WERI-Rb-1 (cell line): ENCODE measurements around the gene TNKS1BP1.

Experiments
- DNase-seq: peaks from one replicate; pipeline ENCODE4 v3.0.0-alpha.2; 2020
- H3K27ac ChIP-seq: fragments of 250-450 bp; sonication (Bioruptor Pico); 2 replicates; pipeline ENCODE4 v1.5.1; 2020; ENCODE audit warnings: mild to moderate bottlenecking, moderate library complexity
- H3K27me3 ChIP-seq: fragments of 250-450 bp; sonication (Bioruptor Pico); 2 replicates; pipeline ENCODE4 v1.5.1; 2021; ENCODE audit warnings: mild to moderate bottlenecking, low read depth, moderate library complexity; ENCODE audit not compliant: insufficient read depth, severe bottlenecking
- H3K36me3 ChIP-seq: fragments of 250-450 bp; sonication (Bioruptor Pico); 2 replicates; pipeline ENCODE4 v1.5.1; 2020; ENCODE audit warnings: mild to moderate bottlenecking, moderate library complexity
- H3K4me3 ChIP-seq: 2 replicates; pipeline ENCODE4 v1.5.1; 2011; ENCODE audit warnings: low read depth, mild to moderate bottlenecking, control low read depth, low read length
- H3K9me3 ChIP-seq: fragments of 250-450 bp; sonication (Bioruptor Pico); 2 replicates; pipeline ENCODE4 v1.5.1; 2021; ENCODE audit warnings: mild to moderate bottlenecking, moderate library complexity; ENCODE audit not compliant: severe bottlenecking
- CTCF ChIP-seq: IDR thresholded peaks from 2 replicates; pipeline ENCODE4 v1.5.1; 2011; ENCODE audit warnings: low read depth, mild to moderate bottlenecking, control low read depth, inconsistent platforms, low read length

The TNKS1BP1 gene

DNA sequence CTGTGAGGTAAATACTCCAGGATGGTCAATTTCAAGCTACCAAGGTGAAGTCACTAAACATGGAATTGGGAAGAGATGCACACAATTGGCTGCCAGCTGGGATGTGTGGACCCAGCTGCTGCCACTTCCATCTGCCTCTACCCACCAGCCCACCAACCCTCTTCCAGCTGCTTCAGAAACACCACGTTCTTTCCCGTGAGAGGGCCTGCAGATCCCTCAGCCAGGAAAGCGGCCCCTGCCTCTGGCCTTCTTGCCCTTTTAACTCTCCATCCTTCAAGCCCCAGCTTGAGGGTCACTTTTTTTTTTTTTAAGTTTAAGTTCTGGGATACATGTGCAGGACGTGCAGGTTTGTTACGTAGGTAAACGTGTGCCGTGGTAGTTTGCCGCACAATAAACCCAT, 36.2 kb upstream of the TNKS1BP1 start:
- DNase-seq, result no peak
- Histone ChIP-seq H3K4me3 (no peak overlapping the region), H3K36me3 (no peaks in the 10 kb centered on the region), H3K9me3 (no peaks in the 10 kb centered on the region), H3K27ac (no peak overlapping the region), H3K27me3 (peaks cover 50% of the 10 kb centered on the region)
- TF ChIP-seq CTCF, result no peak

DNA sequence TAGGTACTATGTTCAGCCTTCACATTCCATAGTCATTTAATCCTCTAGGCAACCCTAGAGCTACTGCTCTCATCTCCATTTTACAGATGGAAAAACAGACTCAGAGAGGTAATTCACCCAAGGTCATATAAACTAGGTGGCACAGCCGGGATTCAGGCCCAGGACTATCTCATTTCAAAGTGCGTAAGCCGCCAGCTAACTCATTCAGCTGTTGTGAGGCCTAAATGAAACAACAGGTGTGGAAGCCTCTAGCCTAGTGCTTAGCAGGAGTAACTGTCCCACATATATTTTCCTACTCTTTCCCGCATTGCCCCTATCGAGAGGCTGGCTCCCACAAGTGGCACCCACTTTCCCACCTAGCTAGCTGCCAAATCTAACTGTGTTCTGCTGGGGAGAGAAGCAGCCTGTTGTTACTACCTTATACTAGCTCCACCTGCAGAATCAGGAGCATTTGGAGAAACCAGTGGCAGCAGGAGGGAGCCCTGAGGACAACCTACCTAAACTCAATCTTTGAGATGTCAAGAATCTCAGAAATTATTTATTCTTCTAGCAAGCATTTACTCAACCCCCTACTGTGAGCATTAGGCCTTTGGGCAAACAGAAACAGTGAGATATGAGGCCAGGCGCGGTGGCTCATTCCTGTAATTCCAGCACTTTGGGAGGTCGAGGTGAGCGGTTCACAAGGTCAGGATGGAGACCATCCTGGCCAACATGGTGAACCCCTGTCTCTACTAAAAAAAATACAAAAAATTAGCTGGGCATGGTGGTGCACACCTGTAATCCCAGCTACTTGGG, 35.3 kb upstream of the TNKS1BP1 start:
- DNase-seq, result no peak
- no peak overlapping the region for H3K27ac ChIP-seq
- no peaks in the 10 kb centered on the region for H3K36me3 ChIP-seq
- H3K27me3 ChIP-seq, result peaks cover 48% of the 10 kb centered on the region
- H3K4me3 ChIP-seq, result no peak overlapping the region
- H3K9me3 ChIP-seq, result no peaks in the 10 kb centered on the region
- no peak for TF ChIP-seq CTCF

- H3K9me3 ChIP-seq, result no peaks in the 10 kb centered on the region
- H3K27me3 ChIP-seq, result peaks cover 41% of the 10 kb centered on the region
- no peak overlapping the region for H3K27ac ChIP-seq
- H3K36me3 ChIP-seq, result no peaks in the 10 kb centered on the region
- H3K4me3 ChIP-seq, result no peak overlapping the region
- no peak for TF ChIP-seq CTCF
- no peak for DNase-seq
Observed at GRCh38 chr11:57359396-57359795, 34.6 kb upstream of the TNKS1BP1 start.

DNA sequence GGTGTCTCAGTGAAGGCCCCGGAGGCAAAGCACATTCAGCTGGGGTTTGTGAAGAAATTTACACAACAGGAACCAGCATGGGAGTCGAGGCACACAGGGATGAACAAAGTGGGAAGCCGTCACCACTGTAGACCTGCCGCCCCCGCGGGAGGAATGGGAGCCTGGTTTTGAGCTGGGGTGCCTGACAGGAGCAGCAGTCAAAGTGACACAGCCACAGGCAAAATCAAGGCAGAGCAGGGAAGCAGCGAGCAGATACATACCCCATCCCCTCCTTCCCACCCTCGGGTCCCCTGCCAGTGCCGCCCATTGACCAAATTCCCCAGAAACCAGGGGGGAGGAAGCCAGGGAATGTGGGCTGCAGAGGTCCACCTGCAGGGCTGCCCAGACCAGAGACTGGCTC, 34.2 kb upstream of the TNKS1BP1 start:
- Histone ChIP-seq H3K36me3 (no peaks in the 10 kb centered on the region), H3K27me3 (peaks cover 37% of the 10 kb centered on the region), H3K9me3 (no peaks in the 10 kb centered on the region), H3K4me3 (no peak overlapping the region), H3K27ac (no peak overlapping the region)
- no peak for DNase-seq
- no peak for TF ChIP-seq CTCF

DNA sequence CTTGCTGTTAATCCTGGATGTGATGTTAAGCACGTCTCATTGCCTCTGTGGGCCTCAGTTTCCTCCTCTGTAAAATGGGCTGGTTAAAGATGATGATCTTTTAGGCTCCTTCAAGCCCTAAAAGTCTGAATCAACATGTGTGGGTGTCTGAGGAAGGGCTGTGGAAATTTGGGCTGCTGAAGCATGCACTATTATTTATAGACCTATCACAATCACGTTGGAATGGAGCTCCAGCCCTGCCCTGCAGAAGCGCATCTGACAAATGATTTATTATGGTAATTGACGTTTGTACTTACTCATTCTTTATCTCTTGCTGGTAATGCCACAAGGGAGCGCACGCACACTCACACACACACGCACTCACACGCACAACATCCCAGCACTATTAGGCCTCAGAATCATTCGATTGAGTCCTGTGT, 33.8 kb upstream of the TNKS1BP1 start:
- no peak overlapping the region for H3K27ac ChIP-seq
- no peak for TF ChIP-seq CTCF
- H3K27me3 ChIP-seq, result peaks cover 32% of the 10 kb centered on the region

DNA sequence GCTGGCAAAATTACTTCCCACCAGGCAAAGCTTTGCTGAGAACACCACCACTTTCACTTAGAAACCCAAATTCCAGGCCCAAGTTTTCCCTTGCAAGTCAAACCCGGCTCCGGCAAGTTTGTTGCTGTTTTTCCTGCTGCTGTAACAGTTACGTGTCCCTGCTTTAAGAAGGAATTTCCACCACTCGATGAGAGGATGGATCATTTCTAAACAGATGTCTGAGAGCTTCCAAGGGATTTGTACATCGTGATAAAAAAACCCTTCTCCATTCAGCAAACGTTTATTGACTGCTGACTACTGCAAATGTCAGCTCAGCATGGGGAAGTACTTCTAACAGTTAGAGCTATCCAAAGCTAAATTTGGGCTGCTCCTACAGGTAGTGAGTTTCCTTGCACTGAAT, 33.1 kb upstream of the TNKS1BP1 start:
- no peaks in the 10 kb centered on the region for H3K9me3 ChIP-seq
- no peaks in the 10 kb centered on the region for H3K36me3 ChIP-seq
- H3K4me3 ChIP-seq, result no peak overlapping the region
- peaks cover 25% of the 10 kb centered on the region for H3K27me3 ChIP-seq
- no peak for TF ChIP-seq CTCF
- DNase-seq, result no peak
- no peak overlapping the region for H3K27ac ChIP-seq

More for the DNA sequence above, 33.8 kb upstream of the TNKS1BP1 start:
- Histone ChIP-seq H3K4me3 (no peak overlapping the region), H3K9me3 (no peaks in the 10 kb centered on the region), H3K36me3 (no peaks in the 10 kb centered on the region)
- DNase-seq, result no peak
